Ectodermal cell (in vitro differentiated cells): ENCODE measurements around the gene GTF2F2. TPM values are rescaled to one million over a fixed set of nuclear protein-coding genes. Genes with fewer than 3 reads are reported as not detected.

Experiments used
- H3K27ac ChIP-seq: 2 replicates; pipeline ENCODE4 v1.7.0; 2013; ENCODE audit warnings: mild to moderate bottlenecking, low read depth, low read length; ENCODE audit not compliant: insufficient read depth, poor library complexity, severe bottlenecking
- H3K27me3 ChIP-seq: 2 replicates; pipeline ENCODE4 v1.7.0; 2013; ENCODE audit warnings: mild to moderate bottlenecking, low read length; ENCODE audit not compliant: insufficient read depth, control insufficient read depth, poor library complexity, severe bottlenecking
- H3K36me3 ChIP-seq: one replicate; pipeline ENCODE4 v1.7.0; 2013; ENCODE audit warnings: low read length; ENCODE audit not compliant: control insufficient read depth, insufficient read depth
- H3K4me1 ChIP-seq: one replicate; pipeline ENCODE4 v1.7.0; 2013; ENCODE audit warnings: low read length; ENCODE audit not compliant: control insufficient read depth, insufficient read depth
- H3K4me3 ChIP-seq: 2 replicates; pipeline ENCODE4 v1.7.0; 2013; ENCODE audit warnings: low read depth, low read length, control low read depth; ENCODE audit not compliant: insufficient read depth
- H3K9me3 ChIP-seq: 2 replicates; pipeline ENCODE4 v1.7.0; 2013; ENCODE audit warnings: mild to moderate bottlenecking, low read length, moderate library complexity; ENCODE audit not compliant: control insufficient read depth
- WGBS, 2 experiments: methylation state at CpG; one replicate each; pipeline ENCODE4 v1.1.7; 2013; ENCODE audit warnings: missing lambda C conversion rate in 2 of 2; 5-methylcytosine and 5-hydroxymethylcytosine counted together
- polyA plus RNA-seq, 4 experiments: library from polyadenylated mRNA; stranded (reverse); fragments of 50-300 nt; gene quantifications; one replicate each; pipeline ENCODE4 v1.2.3, GENCODE V29; 2013

The GTF2F2 gene
- polyA plus RNA-seq (2013, experiment 1 of 4) = 36.0 TPM
- 39.9 TPM for polyA plus RNA-seq (2013, experiment 2 of 4)
- polyA plus RNA-seq (2013, experiment 3 of 4) = 31.1 TPM
- polyA plus RNA-seq (2013, experiment 4 of 4) = 34.8 TPM

GRCh38 chr13:45119991-45120864, at the start of gene GTF2F2:
Gene GTF2F2 (plus strand): TSS chr13:45120510. CDS start chr13:45120656, 146 bp downstream.
- Histone ChIP-seq H3K36me3 (no peaks in the 10 kb centered on the region), H3K27me3 (no peaks in the 10 kb centered on the region), H3K4me1 (peaks cover 5% of the 10 kb centered on the region), H3K4me3 (peak within 1 kb of the TSS; percentile 90), H3K27ac (peak within 1 kb of the TSS; percentile 86), H3K9me3 (no peaks in the 10 kb centered on the region)
- 2% methylated on average over 53 of the region's 53 CpGs for WGBS, 2 experiments

- WGBS, 2 experiments = 87 to 89% methylated on average over 4 of the region's 4 CpGs
- no peak overlapping the region for H3K4me3 ChIP-seq
- H3K4me1 ChIP-seq = no peaks in the 10 kb centered on the region
- no peaks in the 10 kb centered on the region for H3K27me3 ChIP-seq
- no peaks in the 10 kb centered on the region for H3K9me3 ChIP-seq
- no peaks in the 10 kb centered on the region for H3K36me3 ChIP-seq
- H3K27ac ChIP-seq = no peak overlapping the region
Observed at GRCh38 chr13:45073809-45074208, 46.5 kb upstream of the GTF2F2 start.

GRCh38 chr13:45074721-45075120, 45.6 kb upstream of the GTF2F2 start:
- Histone ChIP-seq H3K4me1 (no peaks in the 10 kb centered on the region), H3K4me3 (no peak overlapping the region), H3K36me3 (no peaks in the 10 kb centered on the region), H3K27ac (no peak overlapping the region), H3K9me3 (no peaks in the 10 kb centered on the region), H3K27me3 (no peaks in the 10 kb centered on the region)
- 87 to 89% methylated on average over 4 to 6 of the region's 6 CpGs for WGBS, 2 experiments

GRCh38 chr13:45078003-45078402, 42.3 kb upstream of the GTF2F2 start:
- Histone ChIP-seq H3K4me1 (no peaks in the 10 kb centered on the region), H3K36me3 (no peaks in the 10 kb centered on the region), H3K9me3 (no peaks in the 10 kb centered on the region), H3K27ac (no peak overlapping the region), H3K4me3 (no peak overlapping the region), H3K27me3 (no peaks in the 10 kb centered on the region)
- 93 to 100% methylated on average over 1 of the region's 1 CpG for WGBS, 2 experiments

- WGBS, 2 experiments = 91 to 95% methylated on average over 5 to 6 of the region's 6 CpGs
- H3K4me1 ChIP-seq = no peaks in the 10 kb centered on the region
- no peaks in the 10 kb centered on the region for H3K27me3 ChIP-seq
Observed at GRCh38 chr13:45082964-45083363, 37.3 kb upstream of the GTF2F2 start.

GRCh38 chr13:45084515-45084914, 35.8 kb upstream of the GTF2F2 start:
- no peak overlapping the region for H3K27ac ChIP-seq
- no peak overlapping the region for H3K4me3 ChIP-seq
- no peaks in the 10 kb centered on the region for H3K9me3 ChIP-seq
- H3K4me1 ChIP-seq = no peaks in the 10 kb centered on the region
- H3K27me3 ChIP-seq = no peaks in the 10 kb centered on the region
- no peaks in the 10 kb centered on the region for H3K36me3 ChIP-seq

More at GRCh38 chr13:45082964-45083363, 37.3 kb upstream of the GTF2F2 start:
- H3K4me3 ChIP-seq = no peak overlapping the region
- H3K36me3 ChIP-seq = no peaks in the 10 kb centered on the region
- H3K9me3 ChIP-seq = no peaks in the 10 kb centered on the region
- H3K27ac ChIP-seq = no peak overlapping the region

- 93 to 97% methylated on average over 3 of the region's 3 CpGs for WGBS, 2 experiments
- H3K27ac ChIP-seq = no peak overlapping the region
- H3K9me3 ChIP-seq = no peaks in the 10 kb centered on the region
- no peaks in the 10 kb centered on the region for H3K27me3 ChIP-seq
- no peak overlapping the region for H3K4me3 ChIP-seq
- H3K36me3 ChIP-seq = no peaks in the 10 kb centered on the region
- no peaks in the 10 kb centered on the region for H3K4me1 ChIP-seq
Observed at GRCh38 chr13:45086484-45086883, 33.8 kb upstream of the GTF2F2 start.

- Histone ChIP-seq H3K27me3 (no peaks in the 10 kb centered on the region), H3K4me3 (no peak overlapping the region), H3K36me3 (no peaks in the 10 kb centered on the region), H3K9me3 (no peaks in the 10 kb centered on the region), H3K27ac (no peak overlapping the region), H3K4me1 (no peaks in the 10 kb centered on the region)
- WGBS, 2 experiments = 92% methylated on average over 2 of the region's 2 CpGs
Observed at GRCh38 chr13:45092663-45093062, 27.6 kb upstream of the GTF2F2 start.

- Histone ChIP-seq H3K36me3 (no peaks in the 10 kb centered on the region), H3K27me3 (no peaks in the 10 kb centered on the region), H3K4me1 (peaks cover 19% of the 10 kb centered on the region), H3K9me3 (no peaks in the 10 kb centered on the region), H3K27ac (peak overlapping the region; percentile 91), H3K4me3 (no peak overlapping the region)
- 86 to 91% methylated on average over 5 of the region's 5 CpGs for WGBS, 2 experiments
Observed at GRCh38 chr13:45100573-45101262, 19.6 kb upstream of the GTF2F2 start.

- Histone ChIP-seq H3K27me3 (no peaks in the 10 kb centered on the region), H3K36me3 (no peaks in the 10 kb centered on the region), H3K9me3 (no peaks in the 10 kb centered on the region), H3K4me1 (peaks cover 19% of the 10 kb centered on the region), H3K4me3 (no peak overlapping the region), H3K27ac (peak overlapping the region; percentile 91)
- WGBS, 2 experiments = 57 to 81% methylated on average over 7 to 10 of the region's 10 CpGs
Observed at GRCh38 chr13:45101327-45102018, 18.8 kb upstream of the GTF2F2 start.
